ENCODE data around the gene PLA2G6. TPM values are rescaled to one million over a fixed set of nuclear protein-coding genes. Genes with fewer than 3 reads are reported as not detected.

Gene PLA2G6
- total and polyA plus RNA-seq, 2 of the 13 experiments (the other 11 are each of a cell fraction or from before 2014, with no cell fraction given) = 4.8 to 11.5 TPM

GRCh38 chr22:38201711-38202436 lies 20.2 kb upstream of the PLA2G6 start, which contains the start of gene MAFF (continued):
- TF ChIP-seq ZBTB40 (IDR thresholded peaks at IDR 0.05) = no peak
- no peak for TF ChIP-seq ZBTB40 (CRISPR knock-in tag; IDR thresholded peaks at IDR 0.05)
- no peak for TF ChIP-seq ZNF367 (CRISPR knock-in tag; IDR thresholded peaks at IDR 0.05; ENCODE audit: borderline replicate concordance)
- no peak for TF ChIP-seq FOXO1 (CRISPR knock-in tag; IDR thresholded peaks at IDR 0.05)
- peak; percentile 21 for TF ChIP-seq SKI (IDR thresholded peaks at IDR 0.05; ENCODE audit: partially characterized antibody)
- TF ChIP-seq FOXO4 (CRISPR knock-in tag; conservative IDR thresholded peaks at IDR 0.05) = no peak
- no peak for TF ChIP-seq KLF12 (CRISPR knock-in tag; IDR thresholded peaks at IDR 0.05; ENCODE audit: borderline replicate concordance)
- TF ChIP-seq NFE2L1 (CRISPR knock-in tag; IDR thresholded peaks at IDR 0.05; ENCODE audit: borderline replicate concordance) = no peak
- no peak for TF ChIP-seq THAP8 (CRISPR knock-in tag; IDR thresholded peaks at IDR 0.05; ENCODE audit: borderline replicate concordance)
- no peak for TF ChIP-seq ZFP36 (IDR thresholded peaks at IDR 0.05; ENCODE audit: borderline replicate concordance, low read depth, low read length, partially characterized antibody)
- no peak for TF ChIP-seq ZNF710 (CRISPR knock-in tag; IDR thresholded peaks at IDR 0.05; ENCODE audit: borderline replicate concordance)
- no peak for TF ChIP-seq ZKSCAN1 (IDR thresholded peaks at IDR 0.05; ENCODE audit: low read length)
- no peak for TF ChIP-seq PRMT3 (CRISPR knock-in tag; IDR thresholded peaks at IDR 0.05; ENCODE audit: borderline replicate concordance, low read depth)
- no peak for TF ChIP-seq ZBTB2 (CRISPR knock-in tag; IDR thresholded peaks at IDR 0.05; ENCODE audit: low read depth)
